ENCODE measurements around the gene CDX1.

DNA sequence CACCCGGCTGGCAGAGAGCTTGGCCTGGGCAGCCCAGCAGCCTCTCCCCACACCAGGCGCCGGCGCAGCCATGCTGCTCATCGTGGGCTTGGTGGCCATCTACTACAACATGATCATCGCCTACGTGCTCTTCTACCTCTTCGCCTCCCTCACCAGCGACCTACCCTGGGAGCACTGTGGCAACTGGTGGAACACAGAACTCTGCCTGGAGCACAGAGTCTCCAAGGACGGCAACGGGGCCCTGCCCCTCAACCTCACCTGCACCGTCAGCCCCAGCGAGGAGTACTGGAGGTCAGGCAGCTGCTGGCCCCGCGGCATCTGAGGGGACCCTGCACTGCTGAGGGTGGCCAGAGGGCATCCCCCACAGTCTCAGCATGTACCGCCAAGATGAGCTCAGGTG lies 30.4 kb downstream of the CDX1 start:
- TF ChIP-seq, protein P1, sequence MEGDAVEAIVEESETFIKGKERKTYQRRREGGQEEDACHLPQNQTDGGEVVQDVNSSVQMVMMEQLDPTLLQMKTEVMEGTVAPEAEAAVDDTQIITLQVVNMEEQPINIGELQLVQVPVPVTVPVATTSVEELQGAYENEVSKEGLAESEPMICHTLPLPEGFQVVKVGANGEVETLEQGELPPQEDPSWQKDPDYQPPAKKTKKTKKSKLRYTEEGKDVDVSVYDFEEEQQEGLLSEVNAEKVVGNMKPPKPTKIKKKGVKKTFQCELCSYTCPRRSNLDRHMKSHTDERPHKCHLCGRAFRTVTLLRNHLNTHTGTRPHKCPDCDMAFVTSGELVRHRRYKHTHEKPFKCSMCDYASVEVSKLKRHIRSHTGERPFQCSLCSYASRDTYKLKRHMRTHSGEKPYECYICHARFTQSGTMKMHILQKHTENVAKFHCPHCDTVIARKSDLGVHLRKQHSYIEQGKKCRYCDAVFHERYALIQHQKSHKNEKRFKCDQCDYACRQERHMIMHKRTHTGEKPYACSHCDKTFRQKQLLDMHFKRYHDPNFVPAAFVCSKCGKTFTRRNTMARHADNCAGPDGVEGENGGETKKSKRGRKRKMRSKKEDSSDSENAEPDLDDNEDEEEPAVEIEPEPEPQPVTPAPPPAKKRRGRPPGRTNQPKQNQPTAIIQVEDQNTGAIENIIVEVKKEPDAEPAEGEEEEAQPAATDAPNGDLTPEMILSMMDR (IDR thresholded peaks at IDR 0.05), result no peak
- TF ChIP-seq POLR2A (IDR thresholded peaks at IDR 0.05), result no peak
